DMS153 treated with DMSO at 0.1 percent for 48 hours (cell line): ENCODE data around the gene MAP2K3.
"Not testable (repeated sequence)": the region's sequence is repeated elsewhere in the genome, so short reads cannot be mapped to it uniquely, and the experiment has no call there.

Experiments
- DNase-seq: peaks from one replicate; lab custom pipeline; 2025; ENCODE audit not compliant: unreplicated experiment; lab: John Stamatoyannopoulos, UW

Gene MAP2K3

DNA sequence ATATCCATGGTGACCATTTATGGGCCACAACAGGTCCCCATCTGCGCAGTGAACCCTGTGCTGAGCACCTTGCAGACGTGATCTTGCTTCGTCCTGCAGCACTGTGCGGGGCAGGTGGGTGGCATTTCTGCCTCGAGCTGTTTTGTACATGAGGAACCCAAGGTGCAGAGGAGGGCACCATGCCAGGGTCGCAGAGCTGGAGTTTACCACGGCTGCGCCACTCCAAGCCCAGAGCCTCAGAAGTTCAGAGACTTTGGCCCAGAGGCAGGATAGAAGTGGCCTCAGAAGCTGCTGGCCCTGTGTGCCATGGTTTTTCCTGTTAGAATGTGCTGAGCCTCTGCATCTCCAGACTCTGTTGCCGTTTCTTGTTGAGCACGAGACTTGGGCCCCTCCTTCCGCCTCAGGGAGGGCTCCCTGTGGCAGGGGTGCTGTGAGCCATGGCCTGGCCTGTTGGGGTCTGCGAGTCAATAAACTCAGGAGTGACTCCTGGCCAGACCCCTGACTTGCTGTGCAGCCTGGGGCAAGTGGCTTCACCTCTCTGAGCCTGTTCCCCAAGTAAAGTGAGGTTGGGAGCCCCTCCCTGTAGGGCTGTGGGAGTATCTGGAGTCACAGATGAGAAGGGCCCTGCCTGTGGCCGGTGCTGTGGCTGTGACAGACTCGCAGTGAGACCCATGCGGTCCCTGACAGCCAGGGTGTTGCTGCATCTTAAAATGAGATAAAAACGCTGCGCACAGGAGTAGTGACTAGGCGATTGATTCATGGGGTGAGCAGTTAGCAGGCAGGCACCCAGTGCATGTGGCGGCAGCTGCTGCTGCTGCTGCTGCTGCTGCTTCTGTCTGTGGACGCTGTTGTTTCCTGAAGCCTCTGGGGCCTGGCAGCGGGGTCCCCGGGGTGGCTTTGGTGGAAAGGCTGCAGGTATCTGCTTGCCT lies 11.8 kb downstream of the MAP2K3 start:
- DNase-seq, result no peak

DNA sequence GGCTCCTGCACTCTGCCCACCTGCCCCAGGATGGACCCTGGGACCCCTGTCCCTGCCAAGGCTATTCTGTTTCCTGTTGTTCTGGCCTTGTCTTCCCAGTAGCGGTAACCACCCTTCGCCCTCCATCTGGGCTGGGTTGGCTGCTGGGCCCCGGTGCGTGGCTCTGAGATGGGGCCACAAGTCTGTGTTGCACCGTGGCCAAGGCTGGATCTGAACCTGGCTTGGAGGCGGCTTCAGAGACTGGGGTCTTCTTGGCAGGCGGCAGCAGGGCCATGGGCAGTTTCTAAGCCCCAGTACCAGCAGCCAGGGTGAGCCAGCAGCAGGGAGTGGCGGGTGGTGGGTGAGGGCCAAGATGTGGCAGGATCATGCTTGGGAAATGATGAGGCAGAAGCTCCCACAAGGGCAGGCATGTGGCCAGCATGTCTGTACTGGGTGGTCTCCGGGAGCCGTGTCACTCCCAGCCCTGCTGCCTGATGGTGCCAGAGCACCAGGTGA lies 12.6 kb downstream of the MAP2K3 start:
- no peak for DNase-seq

DNA sequence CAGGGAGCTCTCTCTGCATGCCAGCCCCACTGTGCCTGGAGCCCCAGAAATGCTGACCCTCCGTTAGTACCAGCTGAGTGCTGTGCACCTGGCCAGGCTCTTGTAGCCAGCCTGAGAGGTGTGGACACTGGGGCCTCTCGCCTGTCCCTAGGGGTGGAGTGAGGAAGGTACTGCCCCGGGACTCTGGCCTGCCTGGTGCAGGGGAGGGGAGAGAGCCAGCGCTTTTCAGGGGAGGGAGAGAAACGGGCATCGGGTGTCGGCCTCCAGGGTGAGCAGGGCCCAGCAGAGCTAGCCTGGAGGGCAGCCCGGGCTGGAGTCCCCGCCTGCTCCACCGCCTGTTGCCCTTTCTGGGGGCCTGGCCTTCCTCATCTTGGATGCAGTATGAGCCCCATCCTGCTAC lies 13.1 kb downstream of the MAP2K3 start:
- DNase-seq, result no peak

DNA sequence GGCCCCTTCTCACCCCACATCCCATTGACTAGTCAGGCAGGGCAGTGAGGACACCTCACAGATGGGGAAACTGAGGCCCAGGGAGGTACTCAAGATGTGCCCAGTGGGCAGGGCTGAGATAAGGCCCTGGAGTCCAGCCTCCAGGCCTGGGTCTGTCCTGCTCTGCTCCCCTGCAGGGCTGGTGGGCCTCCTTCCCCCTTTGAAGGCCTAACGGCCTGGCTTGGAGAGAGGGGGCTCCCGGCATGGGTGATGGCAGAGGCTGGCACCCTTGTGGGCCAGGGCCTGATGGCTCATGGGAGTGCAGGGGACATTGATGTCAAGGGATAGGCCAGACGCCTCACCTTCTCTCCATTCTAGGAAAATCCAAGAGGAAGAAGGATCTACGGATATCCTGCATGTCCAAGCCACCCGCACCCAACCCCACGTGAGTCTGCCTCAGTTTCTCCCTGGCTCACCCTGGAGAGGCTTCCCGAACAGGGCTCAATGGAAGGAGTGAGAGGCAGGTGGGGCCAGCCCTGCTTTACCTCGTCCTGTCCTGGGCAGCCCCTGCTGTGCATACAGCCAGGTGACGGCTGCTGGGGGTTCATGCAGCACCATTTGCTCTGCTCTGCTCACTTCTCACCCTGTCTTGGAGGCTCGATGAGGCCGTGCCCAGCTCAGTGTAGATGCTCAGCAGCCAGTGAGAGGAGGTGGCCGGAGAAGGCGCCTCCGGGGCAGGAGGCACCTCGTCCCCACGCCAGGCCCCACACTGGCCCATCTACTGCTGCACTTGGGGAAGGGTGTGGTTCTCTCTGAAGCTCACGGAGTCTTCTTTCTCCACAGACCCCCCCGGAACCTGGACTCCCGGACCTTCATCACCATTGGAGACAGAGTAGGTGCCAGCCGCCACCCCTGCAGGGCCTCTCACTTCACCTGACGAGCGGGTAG lies 13.8 kb downstream of the MAP2K3 start:
- no peak for DNase-seq

DNA sequence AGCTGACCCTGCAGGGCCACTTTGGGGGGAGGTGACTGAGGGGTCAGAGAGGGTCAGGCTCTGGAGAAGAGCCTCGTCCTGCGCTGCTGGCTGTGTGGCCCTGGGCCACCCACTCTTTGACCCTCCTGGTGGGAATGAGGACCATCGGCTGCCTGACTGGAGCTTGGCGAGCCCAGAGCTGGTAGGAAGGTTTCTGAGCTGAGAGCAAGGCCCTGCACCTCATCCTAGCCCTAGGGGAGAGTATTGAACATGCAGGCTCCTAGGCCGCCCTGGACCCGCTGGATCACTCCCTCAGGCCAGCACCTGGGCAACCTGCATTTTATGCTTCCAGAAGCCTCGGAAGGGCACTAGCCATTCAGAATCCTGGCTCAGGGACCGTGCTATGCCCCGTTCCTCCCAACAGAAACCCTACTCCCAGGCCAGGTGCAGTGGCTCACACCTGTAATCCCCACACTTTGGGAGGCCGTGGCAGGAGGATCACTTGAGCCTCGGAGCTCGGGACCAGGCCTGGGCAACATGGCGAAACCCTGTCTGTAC lies 14.5 kb downstream of the MAP2K3 start:
- no peak for DNase-seq

DNA sequence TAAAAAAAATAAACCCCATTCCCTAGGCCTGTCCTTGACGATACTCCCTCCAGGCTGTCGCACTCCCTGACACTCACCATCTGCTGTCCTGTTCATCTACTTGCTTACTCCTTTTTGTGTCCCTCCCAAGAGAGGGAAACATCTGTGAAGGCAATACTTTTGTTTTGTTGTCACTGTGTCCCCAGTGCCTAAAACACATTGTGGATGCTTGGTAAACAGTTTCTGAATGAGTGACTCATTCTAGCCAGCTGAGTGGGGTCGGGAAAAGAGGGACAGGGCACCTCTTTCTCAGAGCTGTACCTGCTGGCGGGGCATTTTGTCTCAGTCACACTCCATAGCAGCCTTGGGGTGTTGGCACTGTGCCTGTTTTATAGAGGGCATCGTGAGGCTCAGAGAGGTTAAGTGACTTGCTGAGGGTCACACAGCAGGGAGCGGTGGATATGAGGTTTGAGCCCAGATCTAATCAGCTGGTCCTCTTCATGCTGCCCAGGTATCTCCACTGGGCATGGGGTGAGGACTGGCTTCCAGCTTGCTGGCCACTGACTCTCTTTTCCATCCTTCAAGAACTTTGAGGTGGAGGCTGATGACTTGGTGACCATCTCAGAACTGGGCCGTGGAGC lies 15.6 kb downstream of the MAP2K3 start:
- no peak for DNase-seq

DNA sequence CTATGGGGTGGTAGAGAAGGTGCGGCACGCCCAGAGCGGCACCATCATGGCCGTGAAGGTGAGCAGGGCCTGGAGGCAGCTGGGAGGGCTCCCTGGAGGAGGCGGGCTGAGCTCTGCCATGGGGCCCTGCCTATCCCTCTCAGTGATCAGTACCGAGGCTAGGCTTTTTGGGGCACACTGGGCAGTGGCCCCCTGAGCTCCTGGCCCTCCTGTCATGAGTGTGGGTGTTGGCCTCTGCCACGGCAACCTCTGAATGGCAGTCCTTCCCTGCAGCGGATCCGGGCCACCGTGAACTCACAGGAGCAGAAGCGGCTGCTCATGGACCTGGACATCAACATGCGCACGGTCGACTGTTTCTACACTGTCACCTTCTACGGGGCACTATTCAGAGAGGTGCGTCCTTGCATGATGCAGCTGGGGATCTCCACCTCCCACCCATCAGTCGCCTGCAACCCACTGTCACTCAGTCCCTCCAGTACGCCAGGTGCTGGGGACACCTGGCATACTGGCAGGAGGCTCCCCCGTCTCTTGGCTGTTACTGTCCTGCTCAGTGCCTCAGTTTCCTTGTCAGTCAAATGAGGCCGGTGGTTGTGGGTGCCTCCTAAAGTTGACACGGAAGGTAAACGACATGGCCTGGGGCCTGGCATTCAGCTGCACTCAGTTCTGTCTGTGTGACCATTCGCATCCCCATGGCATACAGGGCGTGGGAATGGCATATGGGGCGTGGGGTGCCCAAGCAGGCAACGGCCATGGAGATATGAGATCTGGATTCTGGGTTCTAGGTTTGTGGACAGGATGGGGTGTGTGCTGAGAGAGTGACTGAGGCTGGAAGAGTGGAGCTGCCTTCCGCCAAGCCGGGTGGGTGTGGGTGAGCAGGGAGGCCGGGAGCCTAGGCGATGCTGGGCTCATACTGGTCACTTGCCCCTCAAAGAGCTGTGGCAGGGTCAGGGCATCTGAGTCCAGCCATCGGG lies 16.4 kb downstream of the MAP2K3 start:
- DNase-seq, result no peak

DNA sequence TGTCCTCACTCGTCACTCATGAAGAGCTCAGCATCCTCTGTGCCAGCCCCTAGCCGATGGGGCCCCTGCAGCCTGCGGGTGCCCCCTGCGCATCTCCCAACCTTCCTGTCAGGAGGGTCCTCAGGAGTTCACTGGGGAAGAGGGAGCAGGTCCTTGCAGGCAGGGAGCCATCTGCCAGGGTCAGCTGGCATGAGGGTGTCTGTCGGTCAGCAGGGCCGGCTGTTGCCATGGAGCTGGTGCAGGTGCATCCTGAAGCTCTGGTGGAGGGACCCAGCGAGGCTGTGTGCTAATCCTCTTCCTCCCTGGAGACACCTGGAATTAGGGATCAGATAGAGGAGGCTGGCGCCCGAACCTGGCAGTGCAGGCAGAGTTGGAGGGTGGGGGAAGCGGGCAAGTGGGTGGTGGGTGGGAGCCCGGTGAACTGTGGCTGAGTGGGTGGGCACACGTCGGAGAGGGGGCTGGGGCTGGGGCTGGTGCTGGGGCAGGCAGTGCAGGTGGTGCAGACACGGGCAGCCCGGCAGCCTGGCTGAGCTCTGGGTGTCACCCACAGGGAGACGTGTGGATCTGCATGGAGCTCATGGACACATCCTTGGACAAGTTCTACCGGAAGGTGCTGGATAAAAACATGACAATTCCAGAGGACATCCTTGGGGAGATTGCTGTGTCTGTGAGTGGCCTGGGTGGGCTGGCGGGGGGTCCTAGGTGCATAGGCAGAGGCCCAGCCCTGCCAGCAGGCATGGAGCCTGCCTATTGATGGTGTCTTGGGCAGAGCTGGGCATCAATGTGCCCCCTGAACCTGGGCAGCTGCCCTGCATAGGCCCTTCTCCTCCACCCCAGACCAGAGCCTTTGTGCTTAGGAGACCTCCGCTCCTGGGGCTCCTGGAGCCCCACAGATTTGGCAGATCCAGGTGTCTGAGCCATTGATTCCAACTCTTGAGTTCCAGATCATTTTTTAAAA lies 17.4 kb downstream of the MAP2K3 start:
- no peak for DNase-seq

DNA sequence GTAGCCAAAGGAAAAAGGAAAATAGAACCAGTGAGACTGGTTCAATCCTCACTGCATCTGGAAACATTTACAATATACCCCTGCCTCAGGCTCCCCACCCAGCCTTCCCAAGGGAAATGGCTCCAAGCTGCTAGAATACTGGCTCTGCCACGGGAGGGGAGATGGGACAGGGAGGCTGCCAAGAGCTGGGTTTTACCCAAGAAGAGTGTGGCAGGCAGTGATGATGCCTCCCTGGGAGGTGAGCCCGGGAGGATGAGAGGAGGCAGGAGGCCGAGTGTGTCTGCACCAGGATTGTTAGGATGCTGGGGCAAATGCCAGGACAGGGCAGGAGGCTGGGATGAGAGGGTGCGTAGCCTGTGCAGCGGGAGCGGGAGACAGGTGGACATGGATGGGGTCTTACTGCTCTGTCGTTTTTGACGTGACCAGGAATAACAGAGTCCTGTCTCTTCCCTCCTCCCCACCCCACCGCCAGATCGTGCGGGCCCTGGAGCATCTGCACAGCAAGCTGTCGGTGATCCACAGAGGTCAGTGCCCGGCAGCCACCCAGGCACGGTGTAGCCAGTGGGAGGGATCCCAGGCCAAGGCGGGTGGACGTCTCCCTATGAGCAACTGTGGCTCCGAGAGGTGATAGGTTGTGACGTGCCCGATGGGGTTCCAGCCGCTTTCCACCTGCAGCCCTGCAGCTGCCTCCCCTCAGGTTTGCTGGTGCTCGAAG lies 18.4 kb downstream of the MAP2K3 start:
- no peak for DNase-seq

DNA sequence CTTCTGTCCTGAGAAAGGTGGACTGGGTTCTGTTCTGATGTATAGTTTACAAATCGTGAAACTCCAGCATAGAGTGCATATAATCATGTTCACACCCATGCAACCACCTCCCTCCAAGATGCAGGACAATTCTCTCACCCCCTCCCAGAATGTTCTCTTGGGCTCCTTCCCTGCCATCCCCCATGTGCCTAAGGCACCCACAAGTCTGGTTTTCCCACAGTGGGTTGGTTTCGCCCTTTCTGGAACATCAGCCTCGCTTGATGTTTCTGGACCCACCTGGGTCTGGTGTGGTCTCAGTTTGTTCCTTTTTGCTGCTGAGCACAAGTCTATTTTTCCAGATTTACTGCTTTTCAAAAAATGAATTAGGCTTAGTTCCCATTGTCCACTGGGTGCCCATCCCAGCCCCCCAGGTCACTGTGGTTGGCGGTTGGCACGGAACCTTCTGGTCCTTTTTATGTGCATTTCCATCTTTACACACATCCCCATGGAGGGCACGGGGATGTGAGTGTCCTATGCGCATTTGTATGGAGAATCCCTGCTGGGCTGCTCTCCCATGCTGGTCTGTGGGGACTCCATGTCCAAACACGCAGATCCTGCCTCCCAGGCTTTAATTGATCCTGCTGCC lies 19.0 kb downstream of the MAP2K3 start:
- no peak for DNase-seq

DNA sequence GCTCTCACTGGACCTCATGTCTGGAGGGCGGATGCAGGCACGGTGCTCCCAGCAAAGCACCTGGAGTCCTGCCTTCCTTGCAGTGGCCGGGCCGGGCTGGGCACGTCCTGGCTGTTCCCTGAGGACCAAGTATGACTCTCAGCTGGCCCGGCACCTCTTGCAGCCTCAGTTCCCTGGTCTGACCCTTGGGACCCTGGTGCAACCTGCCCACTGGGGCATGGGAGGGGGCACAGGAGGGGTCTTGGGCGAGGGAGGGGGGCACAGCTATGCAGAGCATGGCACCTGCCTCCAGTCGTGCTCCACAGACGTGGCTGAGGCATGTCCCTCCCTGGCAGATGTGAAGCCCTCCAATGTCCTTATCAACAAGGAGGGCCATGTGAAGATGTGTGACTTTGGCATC lies 19.6 kb downstream of the MAP2K3 start:
- DNase-seq, result no peak

DNA sequence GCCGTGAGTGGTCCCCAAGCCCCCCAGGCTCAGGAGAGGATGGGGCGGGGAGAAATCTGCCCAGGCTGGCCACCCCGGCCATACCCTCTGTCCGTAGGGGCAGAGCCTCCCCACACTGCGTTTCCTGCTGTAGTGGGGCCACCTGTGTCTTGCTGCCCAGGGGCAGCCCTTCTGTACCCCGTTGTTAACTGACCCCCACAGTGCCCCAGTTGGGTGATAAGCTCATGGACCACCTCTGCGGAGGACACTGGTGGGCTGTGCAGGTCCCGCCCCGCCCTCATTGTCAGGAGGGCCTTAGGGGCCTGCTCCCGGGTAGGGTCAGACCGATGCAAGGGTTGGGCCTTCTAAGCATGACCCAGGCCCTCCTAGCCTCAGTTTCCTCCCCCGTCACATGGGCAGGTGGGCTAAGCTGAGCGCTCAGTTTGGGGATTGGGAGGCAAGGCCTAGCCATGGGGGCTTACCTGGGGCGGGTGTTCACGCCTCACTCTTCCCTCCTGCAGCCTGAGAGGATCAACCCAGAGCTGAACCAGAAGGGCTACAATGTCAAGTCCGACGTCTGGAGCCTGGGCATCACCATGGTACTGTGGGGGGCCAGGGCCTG lies 20.1 kb downstream of the MAP2K3 start:
- not testable (repeated sequence) for DNase-seq

DNA sequence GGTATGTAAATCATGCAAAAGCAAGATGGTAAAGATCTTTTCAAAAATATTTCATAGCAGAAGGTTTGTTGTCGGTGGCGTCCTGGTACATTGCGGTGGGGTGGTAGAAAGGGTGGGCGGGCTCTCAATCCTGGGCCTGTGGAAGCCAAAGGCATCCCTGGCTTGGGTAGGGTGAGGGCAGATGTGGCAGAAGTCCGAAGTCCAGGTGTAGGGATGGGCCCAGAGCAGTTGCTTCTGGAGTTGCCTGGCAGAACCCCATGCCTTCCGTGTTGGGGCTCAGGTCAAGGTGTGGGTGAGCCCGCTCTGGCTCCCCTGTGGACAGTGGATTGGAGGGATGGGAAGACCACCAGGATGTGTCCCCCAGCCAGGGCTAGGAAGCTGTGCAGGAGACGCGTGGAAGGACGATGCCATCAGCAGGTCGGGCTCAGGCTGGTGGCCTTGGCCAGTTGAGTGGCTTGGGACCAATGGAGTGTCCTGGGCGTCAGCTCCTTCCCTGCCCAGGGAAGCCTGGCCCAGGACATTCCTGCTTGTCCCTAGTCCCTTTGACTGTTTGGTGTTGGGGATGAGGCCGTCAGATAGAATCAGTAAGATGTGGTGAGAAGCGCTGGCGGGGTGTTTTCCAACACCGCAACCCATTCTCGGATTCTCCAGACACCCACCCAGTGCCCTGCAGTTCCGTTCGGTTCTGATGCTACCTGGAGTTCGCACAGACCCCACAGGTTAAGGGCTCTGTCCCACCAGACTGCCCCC lies 21.1 kb downstream of the MAP2K3 start:
- not testable (repeated sequence) for DNase-seq

DNA sequence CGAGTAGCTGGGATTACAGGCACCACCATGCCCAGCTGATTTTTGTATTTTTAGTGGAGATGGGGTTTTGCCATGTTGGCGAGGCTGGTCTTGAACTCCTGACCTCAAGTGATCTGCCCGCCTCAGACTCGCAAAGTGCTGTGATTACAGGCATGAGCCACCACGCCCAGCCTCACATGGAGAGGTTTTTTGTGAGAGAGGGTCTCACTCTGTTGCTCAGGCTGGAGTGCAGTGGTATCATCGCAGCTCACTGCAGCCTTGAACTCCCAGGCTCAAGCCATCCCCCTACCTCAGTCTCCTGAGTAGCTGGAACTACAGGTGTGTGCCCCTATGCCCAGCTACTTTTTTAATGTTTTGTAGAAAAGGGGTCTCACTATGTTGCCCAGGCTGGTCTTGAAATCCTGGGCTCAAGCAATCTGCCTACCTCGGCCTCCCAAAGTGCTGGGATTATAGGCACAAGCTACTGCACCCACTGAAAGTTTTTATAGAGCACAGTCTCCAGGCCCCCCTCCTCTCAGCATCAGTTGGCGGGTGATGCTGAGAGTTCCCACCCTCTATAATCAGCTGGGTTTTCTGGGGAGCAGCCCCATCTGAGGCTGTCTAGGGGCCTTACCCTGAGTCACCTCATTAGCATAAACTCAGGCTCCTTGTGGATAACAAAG lies 22.2 kb downstream of the MAP2K3 start:
- DNase-seq, result not testable (repeated sequence)

DNA sequence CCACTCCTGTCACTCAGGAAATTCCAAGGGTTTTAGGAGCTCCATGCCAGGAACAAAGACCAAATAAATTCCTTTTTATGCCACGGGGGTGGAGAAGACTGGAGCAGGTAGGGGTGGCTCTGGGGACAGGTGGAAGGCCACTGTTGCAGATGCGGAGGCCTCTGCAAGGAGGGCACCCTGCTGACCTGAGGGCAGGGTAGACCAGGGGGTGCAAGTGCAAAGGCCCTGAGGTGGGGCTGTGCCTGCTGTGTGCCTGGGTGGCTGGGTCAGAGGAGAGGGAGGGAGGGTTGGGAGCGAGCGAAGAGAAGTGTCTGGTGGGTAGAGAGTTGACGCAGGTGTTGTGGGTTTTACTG lies 22.7 kb downstream of the MAP2K3 start:
- not testable (repeated sequence) for DNase-seq

DNA sequence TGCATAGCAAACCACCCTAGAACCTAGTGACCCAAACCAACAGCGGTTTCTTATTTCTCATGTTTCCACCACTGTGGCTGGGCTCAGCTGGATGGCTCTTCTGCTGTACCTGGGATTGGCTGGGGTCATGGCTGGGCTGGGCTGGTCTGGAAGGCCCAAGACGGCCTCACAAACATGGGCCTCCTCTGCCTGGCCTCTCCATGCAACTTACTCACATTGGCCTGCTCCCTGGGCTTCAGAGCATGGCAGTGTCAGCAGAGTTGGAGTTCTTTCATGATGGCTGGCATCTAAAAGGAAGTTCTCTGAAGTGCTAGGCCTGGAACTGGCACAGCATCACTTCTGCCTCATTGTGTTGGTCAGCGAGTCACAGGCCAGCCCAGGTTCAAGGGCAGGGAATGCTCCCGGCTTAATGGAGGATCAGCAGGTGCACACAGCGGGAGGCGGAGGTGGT lies 24.4 kb downstream of the MAP2K3 start:
- not testable (repeated sequence) for DNase-seq
